OCI-M1 (cell line): ENCODE measurements around the gene ASB5.

Source experiments
- DNase-seq: peaks from one replicate; lab custom pipeline; 2025; lab: John Stamatoyannopoulos, UW

ASB5 gene

DNA sequence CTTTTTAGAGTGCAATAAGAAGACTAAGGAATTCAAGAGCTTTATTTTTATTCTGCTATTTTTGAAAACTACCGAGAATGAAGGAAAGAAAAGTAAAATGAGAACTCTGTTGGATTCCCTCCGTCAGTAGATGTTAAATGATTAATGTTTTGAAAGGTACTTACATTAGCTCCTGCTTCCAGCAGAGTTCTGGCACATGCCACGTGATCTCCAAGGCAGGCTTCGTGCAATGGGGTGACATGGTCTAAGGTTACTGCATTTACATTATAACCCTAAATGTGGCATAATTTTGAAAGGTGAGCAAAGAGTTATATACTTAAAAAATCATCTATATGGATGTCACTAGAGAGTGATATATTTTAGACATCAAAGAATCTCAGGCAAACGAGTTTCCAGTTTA lies 46.9 kb downstream of the ASB5 start:
- no peak for DNase-seq

DNA sequence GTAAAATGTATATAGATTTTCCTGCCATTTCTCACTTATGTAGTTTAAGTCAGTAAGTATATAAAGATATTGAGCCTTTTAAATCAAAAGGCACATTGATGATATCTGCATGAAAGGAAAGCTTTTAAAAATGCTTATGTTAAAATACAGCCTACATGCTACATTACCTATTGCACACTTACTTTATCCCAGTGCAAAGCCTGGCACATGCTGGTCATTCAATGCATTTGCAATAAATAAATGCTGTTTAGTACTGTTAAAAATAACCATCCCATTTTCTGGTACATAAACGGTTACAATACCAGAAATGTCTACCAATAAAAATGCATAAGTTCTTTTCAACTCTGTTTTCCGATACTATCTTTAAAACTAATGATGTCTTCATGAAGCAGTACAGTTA lies 51.5 kb downstream of the ASB5 start:
- peak; percentile 15 for DNase-seq

GRCh38 chr4:176212351-176212750 lies 56.7 kb downstream of the ASB5 start:
- DNase-seq, result peak; percentile 79

DNA sequence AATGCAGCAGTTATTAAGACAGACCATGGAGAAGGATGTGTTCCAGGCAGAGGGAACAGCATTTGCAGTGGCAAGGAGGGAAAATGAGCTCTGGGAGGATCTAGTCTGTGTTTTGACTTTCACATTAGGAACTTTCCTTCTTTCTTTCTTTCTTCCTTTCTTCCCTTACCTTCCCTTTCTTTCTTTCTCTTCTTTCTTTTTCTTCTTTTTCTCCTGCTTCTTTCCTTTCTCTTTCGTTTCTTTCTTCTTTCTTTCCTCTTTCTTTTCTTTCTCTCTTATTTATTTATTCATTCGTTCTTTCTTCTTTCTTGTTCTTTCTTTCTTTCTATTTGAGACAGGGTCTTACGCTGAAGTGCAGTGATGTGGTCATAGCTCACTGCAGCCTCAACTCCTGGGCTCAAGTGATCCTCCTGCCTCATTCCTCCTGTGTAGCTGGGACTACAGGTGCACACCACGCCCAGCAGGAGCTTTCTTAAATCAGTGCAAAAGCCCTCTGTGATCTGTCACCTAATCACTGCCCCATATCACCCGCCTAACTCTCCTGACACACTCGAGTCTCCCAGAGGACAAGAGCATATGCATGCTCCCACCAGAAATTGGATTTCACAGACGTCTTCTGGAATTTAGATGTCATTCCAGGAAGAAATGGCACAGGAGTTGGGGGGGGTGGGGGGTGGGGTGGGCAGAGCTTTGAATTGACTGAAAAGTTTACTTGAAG lies 58.3 kb downstream of the ASB5 start:
- no peak for DNase-seq

DNA sequence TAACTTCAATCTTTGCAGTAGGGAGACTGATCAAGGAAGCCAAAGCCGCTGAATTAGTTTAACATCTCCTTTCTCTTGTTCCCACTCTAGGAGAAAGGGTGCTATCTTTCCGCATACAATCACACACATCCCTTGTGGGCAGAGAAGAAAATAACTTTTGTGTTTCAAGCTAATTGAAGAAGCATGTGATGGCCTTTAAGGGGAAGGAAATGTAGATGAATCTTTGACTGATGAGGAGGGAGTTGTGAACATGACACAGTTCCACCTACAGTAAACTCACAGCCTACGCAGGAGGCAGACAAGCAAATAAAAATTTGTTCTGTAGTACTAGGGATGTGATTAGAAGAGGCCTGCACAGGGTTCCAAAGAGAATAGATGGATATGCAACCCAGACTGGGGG lies 58.9 kb downstream of the ASB5 start:
- DNase-seq, result no peak

DNA sequence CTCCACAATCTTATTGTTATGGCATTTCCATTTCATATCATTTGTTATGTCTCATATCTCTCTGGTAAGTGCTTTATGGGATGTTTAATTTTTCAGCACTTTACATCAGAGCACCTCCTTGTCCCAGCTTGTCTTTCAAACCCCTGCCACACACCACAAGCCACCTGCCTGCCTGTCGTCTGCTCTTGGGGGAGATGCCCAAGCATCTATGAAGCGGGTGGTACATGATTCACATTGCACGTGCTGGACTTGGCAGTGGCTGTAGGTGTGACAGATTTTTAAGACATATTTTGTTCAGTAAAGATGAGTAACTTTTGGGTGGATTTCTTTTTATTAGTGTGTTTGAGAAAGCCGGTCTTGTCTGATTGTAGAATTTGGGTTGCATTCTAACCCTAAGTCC lies 59.5 kb downstream of the ASB5 start:
- no peak for DNase-seq

- DNase-seq, result peak; percentile 18
These were observed 61.2 kb downstream of the ASB5 start for GRCh38 chr4:176207839-176208238.

- no peak for DNase-seq
These were observed 63.7 kb downstream of the ASB5 start for GRCh38 chr4:176205299-176205698.

DNA sequence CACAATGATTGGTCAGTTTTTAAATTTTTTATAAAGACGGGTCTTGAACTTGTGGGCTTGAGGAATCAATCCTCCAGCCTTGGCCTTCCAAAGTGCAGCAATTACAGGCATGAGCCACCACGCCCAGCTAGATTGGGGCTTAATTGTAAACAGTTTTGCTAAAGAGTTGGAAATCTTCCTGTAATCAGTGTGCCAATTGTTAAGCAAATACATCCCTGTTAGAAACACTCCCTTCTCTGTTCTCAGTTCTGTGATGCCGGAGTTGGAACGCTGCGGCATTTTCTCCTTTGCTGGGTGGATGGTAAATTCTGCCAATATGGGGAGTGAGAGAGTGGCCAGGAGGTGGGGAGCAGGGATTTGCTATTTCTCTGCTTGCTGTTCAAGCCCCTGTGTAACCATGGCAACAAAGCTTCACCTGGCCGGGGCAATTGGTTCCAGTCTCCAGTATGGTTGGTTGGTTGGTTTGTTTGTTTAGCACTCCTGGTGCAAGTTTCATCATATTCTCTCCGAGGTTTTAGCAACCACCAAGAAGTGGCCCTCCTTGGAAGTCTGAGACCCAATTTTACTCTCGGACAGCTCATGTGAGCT lies 70.6 kb downstream of the ASB5 start:
- DNase-seq, result no peak

GRCh38 chr4:176195184-176195978 lies 73.6 kb downstream of the ASB5 start, which contains the start of gene SPATA4:
Gene SPATA4, minus strand, starts transcription at chr4:176195585. Its CDS starts 23 bp downstream, at chr4:176195562.
- DNase-seq, result peak; percentile 97

GRCh38 chr4:176193938-176194337 lies 75.1 kb downstream of the ASB5 start:
- no peak for DNase-seq

- no peak for DNase-seq
These were observed 75.9 kb downstream of the ASB5 start for GRCh38 chr4:176193126-176193525.

GRCh38 chr4:176191974-176192373 lies 77.0 kb downstream of the ASB5 start:
- no peak for DNase-seq

DNA sequence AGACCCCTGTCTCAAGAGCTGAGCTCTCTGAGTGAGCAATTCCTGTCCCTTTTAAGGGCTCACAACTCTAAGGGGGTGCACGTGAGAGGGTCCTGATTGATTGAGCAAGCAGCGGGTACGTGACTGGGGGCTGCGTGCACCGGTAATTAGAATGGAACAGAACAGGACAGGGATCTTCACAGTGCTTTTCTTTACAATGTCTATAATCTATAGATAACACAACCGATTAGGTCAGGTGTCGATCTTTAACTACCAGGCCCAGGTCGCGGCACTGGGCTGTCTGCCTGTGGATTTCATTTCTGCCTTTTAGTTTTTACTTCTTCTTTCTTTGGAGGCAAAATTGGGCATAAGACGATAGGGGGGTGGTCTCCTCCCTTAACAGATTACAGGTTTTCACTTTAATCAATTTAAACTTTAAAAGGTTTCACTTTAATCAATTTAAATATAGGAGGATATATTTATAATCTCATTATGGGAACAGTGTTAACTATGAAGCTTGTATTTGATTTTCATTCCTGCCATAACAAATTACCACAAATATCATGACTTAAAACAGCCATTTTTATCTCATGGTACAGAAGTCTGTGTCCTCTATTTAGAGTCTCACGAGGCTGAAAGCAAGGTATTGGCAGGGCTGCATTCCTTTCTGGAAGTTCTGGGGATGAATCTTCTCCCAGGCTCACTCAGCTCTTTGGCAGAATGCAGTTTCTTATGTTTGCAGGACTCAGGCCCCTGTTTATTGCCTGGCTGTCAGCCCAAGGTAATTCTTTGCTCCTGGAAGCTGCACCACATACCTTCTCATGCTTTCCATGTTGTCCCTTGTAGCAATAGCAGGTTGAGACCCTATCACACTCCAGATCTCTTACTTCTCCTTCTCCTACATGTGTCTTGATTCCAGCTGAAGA lies 78.9 kb downstream of the ASB5 start:
- no peak for DNase-seq

- DNase-seq, result no peak
These were observed 80.4 kb downstream of the ASB5 start for GRCh38 chr4:176188654-176189053.

DNA sequence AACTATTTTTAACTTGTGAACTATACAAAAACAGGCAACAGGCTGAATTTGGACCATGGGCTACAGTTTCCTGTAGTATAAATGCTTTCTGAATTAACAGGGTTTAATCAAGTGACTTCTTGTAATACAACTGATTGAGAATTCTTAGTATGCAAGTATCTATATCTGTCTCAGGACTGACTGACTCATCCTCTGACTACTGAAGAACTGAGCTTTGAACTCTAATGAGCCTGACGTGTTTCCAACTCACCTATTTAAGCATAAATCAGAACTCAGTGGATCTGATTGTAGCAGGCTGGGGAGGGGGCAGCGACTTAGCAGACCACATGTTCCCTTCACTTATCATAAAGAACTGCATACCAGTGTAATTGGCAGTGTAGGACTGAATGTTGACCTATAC lies 81.4 kb downstream of the ASB5 start:
- DNase-seq, result no peak

DNA sequence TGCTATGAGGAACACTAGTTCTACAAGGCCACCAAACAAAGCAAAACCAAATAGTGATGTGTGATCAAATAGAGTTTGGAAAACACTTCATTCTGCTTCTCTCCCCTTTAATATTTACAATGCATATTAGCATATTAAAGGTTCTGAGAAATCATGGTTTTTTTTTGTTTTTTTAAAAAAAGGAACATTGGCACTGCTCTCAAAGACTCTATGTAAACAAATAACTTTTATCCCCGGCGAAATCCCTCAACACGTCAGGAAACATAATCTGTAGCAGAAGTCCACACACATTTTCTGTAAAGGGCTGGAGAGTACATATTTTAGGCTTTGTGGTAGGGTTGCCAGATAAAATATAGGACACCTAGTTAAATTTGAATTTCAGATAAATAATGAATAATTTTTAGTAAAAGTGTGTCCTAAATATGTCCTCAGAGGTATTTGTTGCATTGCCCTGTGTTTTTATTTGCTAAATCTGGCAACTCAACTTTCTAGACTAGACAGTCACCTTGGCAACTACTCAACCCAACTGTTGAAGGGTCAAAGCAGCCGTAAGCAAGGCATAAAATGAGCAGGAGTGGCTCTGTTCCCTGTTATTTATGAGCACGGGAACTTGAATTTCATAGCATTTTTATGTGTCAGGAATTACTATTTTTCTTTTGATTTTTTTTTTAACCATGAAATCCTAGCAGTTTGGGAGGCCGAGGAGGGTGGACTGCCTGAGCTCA lies 82.2 kb downstream of the ASB5 start:
- no peak for DNase-seq

GRCh38 chr4:176186067-176186466 lies 83.0 kb downstream of the ASB5 start:
- no peak for DNase-seq

GRCh38 chr4:176185051-176185450 lies 84.0 kb downstream of the ASB5 start:
- no peak for DNase-seq
